ENCODE data around the gene PEX14. TPM values are rescaled to one million over a fixed set of nuclear protein-coding genes. Genes with fewer than 3 reads are reported as not detected.

PEX14 gene
- total and polyA plus RNA-seq, 4 donors, result 9.5 to 26.9 (median 19.7) TPM

- Histone ChIP-seq H3K27me3 (ENCODE audit: control insufficient read depth, insufficient read depth, low read length) (no peaks in the 10 kb centered on the region), H3K27ac (ENCODE audit: low read depth, low read length) (no peak overlapping the region), H3K9me3 (ENCODE audit: control insufficient read depth, insufficient read depth, low read length) (no peaks in the 10 kb centered on the region), H3K4me1 (ENCODE audit: control insufficient read depth, insufficient read depth, low read length) (peaks cover 25% of the 10 kb centered on the region), H3K4me3 (ENCODE audit: low read depth, low read length) (no peak overlapping the region), H3K36me3 (ENCODE audit: control insufficient read depth, insufficient read depth, low read length) (peaks cover 2% of the 10 kb centered on the region)
- no peak for DNase-seq (ENCODE audit: low read depth in 4 of 6, low spot score in 6 of 6)
- 77% methylated on average over 12 of the region's 13 CpGs for WGBS (ENCODE audit: insufficient coverage)
Observed at GRCh38 chr1:10597492-10598388, 123.0 kb downstream of the PEX14 start.

- H3K9me3 ChIP-seq (ENCODE audit: control insufficient read depth, insufficient read depth, low read length), result no peaks in the 10 kb centered on the region
- H3K27me3 ChIP-seq (ENCODE audit: control insufficient read depth, insufficient read depth, low read length), result no peaks in the 10 kb centered on the region
- H3K4me1 ChIP-seq (ENCODE audit: control insufficient read depth, insufficient read depth, low read length), result peaks cover 28% of the 10 kb centered on the region
- 20% methylated on average over 1 of the region's 6 CpGs for WGBS (ENCODE audit: insufficient coverage)
- peaks cover 2% of the 10 kb centered on the region for H3K36me3 ChIP-seq (ENCODE audit: control insufficient read depth, insufficient read depth, low read length)
- no peak overlapping the region for H3K4me3 ChIP-seq (ENCODE audit: low read depth, low read length)
- peak in 3 of 6 donors; percentile 32 to 82 (median 70) for DNase-seq (ENCODE audit: low read depth in 4 of 6, low spot score in 6 of 6)
- H3K27ac ChIP-seq (ENCODE audit: low read depth, low read length), result no peak overlapping the region
Observed at GRCh38 chr1:10598389-10598702, 123.6 kb downstream of the PEX14 start.

GRCh38 chr1:10599194-10599861, 124.6 kb downstream of the PEX14 start:
- WGBS (ENCODE audit: insufficient coverage), result 91% methylated on average over 3 of the region's 6 CpGs
- Histone ChIP-seq H3K36me3 (ENCODE audit: control insufficient read depth, insufficient read depth, low read length) (peaks cover 2% of the 10 kb centered on the region), H3K9me3 (ENCODE audit: control insufficient read depth, insufficient read depth, low read length) (no peaks in the 10 kb centered on the region), H3K27me3 (ENCODE audit: control insufficient read depth, insufficient read depth, low read length) (no peaks in the 10 kb centered on the region), H3K4me3 (ENCODE audit: low read depth, low read length) (no peak overlapping the region), H3K4me1 (ENCODE audit: control insufficient read depth, insufficient read depth, low read length) (peaks cover 26% of the 10 kb centered on the region), H3K27ac (ENCODE audit: low read depth, low read length) (no peak overlapping the region)
- no peak for DNase-seq (ENCODE audit: low read depth in 4 of 6, low spot score in 6 of 6)

GRCh38 chr1:10601342-10602070, 126.8 kb downstream of the PEX14 start:
- DNase-seq (ENCODE audit: low read depth in 4 of 6, low spot score in 6 of 6), result no peak
- WGBS (ENCODE audit: insufficient coverage), result 87% methylated on average over 3 of the region's 6 CpGs
- H3K4me3 ChIP-seq (ENCODE audit: low read depth, low read length), result no peak overlapping the region
- peaks cover 6% of the 10 kb centered on the region for H3K36me3 ChIP-seq (ENCODE audit: control insufficient read depth, insufficient read depth, low read length)
- H3K27me3 ChIP-seq (ENCODE audit: control insufficient read depth, insufficient read depth, low read length), result no peaks in the 10 kb centered on the region
- peaks cover 20% of the 10 kb centered on the region for H3K4me1 ChIP-seq (ENCODE audit: control insufficient read depth, insufficient read depth, low read length)
- H3K9me3 ChIP-seq (ENCODE audit: control insufficient read depth, insufficient read depth, low read length), result no peaks in the 10 kb centered on the region
- no peak overlapping the region for H3K27ac ChIP-seq (ENCODE audit: low read depth, low read length)

- Histone ChIP-seq H3K4me1 (ENCODE audit: control insufficient read depth, insufficient read depth, low read length) (peaks cover 9% of the 10 kb centered on the region), H3K27me3 (ENCODE audit: control insufficient read depth, insufficient read depth, low read length) (no peaks in the 10 kb centered on the region), H3K27ac (ENCODE audit: low read depth, low read length) (no peak overlapping the region), H3K9me3 (ENCODE audit: control insufficient read depth, insufficient read depth, low read length) (no peaks in the 10 kb centered on the region), H3K4me3 (ENCODE audit: low read depth, low read length) (no peak overlapping the region), H3K36me3 (ENCODE audit: control insufficient read depth, insufficient read depth, low read length) (peaks cover 6% of the 10 kb centered on the region)
- WGBS (ENCODE audit: insufficient coverage), result no CpG with 5 or more reads among the region's 3 CpGs
- no peak for DNase-seq (ENCODE audit: low read depth in 4 of 6, low spot score in 6 of 6)
Observed at GRCh38 chr1:10602936-10603335, 128.2 kb downstream of the PEX14 start.

- 93% methylated on average over 5 of the region's 7 CpGs for WGBS (ENCODE audit: insufficient coverage)
- Histone ChIP-seq H3K27me3 (ENCODE audit: control insufficient read depth, insufficient read depth, low read length) (no peaks in the 10 kb centered on the region), H3K4me3 (ENCODE audit: low read depth, low read length) (no peak overlapping the region), H3K36me3 (ENCODE audit: control insufficient read depth, insufficient read depth, low read length) (peaks cover 3% of the 10 kb centered on the region), H3K27ac (ENCODE audit: low read depth, low read length) (no peak overlapping the region), H3K9me3 (ENCODE audit: control insufficient read depth, insufficient read depth, low read length) (no peaks in the 10 kb centered on the region), H3K4me1 (ENCODE audit: control insufficient read depth, insufficient read depth, low read length) (peaks cover 3% of the 10 kb centered on the region)
- DNase-seq (ENCODE audit: low read depth in 4 of 6, low spot score in 6 of 6), result no peak
Observed at GRCh38 chr1:10604966-10605365, 130.2 kb downstream of the PEX14 start.

- H3K27me3 ChIP-seq (ENCODE audit: control insufficient read depth, insufficient read depth, low read length), result no peaks in the 10 kb centered on the region
- H3K9me3 ChIP-seq (ENCODE audit: control insufficient read depth, insufficient read depth, low read length), result no peaks in the 10 kb centered on the region
- WGBS (ENCODE audit: insufficient coverage), result 92% methylated on average over 5 of the region's 7 CpGs
- no peak overlapping the region for H3K27ac ChIP-seq (ENCODE audit: low read depth, low read length)
- H3K36me3 ChIP-seq (ENCODE audit: control insufficient read depth, insufficient read depth, low read length), result peaks cover 3% of the 10 kb centered on the region
- peaks cover 3% of the 10 kb centered on the region for H3K4me1 ChIP-seq (ENCODE audit: control insufficient read depth, insufficient read depth, low read length)
- no peak overlapping the region for H3K4me3 ChIP-seq (ENCODE audit: low read depth, low read length)
- DNase-seq (ENCODE audit: low read depth in 4 of 6, low spot score in 6 of 6), result no peak
Observed at GRCh38 chr1:10606064-10606463, 131.3 kb downstream of the PEX14 start.

GRCh38 chr1:10607228-10607627, 132.5 kb downstream of the PEX14 start:
- no CpG with 5 or more reads among the region's 3 CpGs for WGBS (ENCODE audit: insufficient coverage)

GRCh38 chr1:10608690-10609089, 133.9 kb downstream of the PEX14 start:
- Histone ChIP-seq H3K27me3 (ENCODE audit: control insufficient read depth, insufficient read depth, low read length) (no peaks in the 10 kb centered on the region), H3K4me3 (ENCODE audit: low read depth, low read length) (no peak overlapping the region), H3K4me1 (ENCODE audit: control insufficient read depth, insufficient read depth, low read length) (no peaks in the 10 kb centered on the region), H3K36me3 (ENCODE audit: control insufficient read depth, insufficient read depth, low read length) (peaks cover 3% of the 10 kb centered on the region), H3K27ac (ENCODE audit: low read depth, low read length) (no peak overlapping the region), H3K9me3 (ENCODE audit: control insufficient read depth, insufficient read depth, low read length) (no peaks in the 10 kb centered on the region)
- WGBS (ENCODE audit: insufficient coverage), result 83% methylated on average over 2 of the region's 2 CpGs
- no peak for DNase-seq (ENCODE audit: low read depth in 4 of 6, low spot score in 6 of 6)

More at GRCh38 chr1:10607228-10607627, 132.5 kb downstream of the PEX14 start:
- no peak for DNase-seq (ENCODE audit: low read depth in 4 of 6, low spot score in 6 of 6)
- H3K4me3 ChIP-seq (ENCODE audit: low read depth, low read length), result no peak overlapping the region
- no peaks in the 10 kb centered on the region for H3K9me3 ChIP-seq (ENCODE audit: control insufficient read depth, insufficient read depth, low read length)
- no peak overlapping the region for H3K27ac ChIP-seq (ENCODE audit: low read depth, low read length)
- H3K27me3 ChIP-seq (ENCODE audit: control insufficient read depth, insufficient read depth, low read length), result no peaks in the 10 kb centered on the region
- H3K36me3 ChIP-seq (ENCODE audit: control insufficient read depth, insufficient read depth, low read length), result peaks cover 3% of the 10 kb centered on the region
- peaks cover 3% of the 10 kb centered on the region for H3K4me1 ChIP-seq (ENCODE audit: control insufficient read depth, insufficient read depth, low read length)
